ENCODE data around the gene CCDC8. TPM values are rescaled to one million over a fixed set of nuclear protein-coding genes. Genes with fewer than 3 reads are reported as not detected.

The CCDC8 gene
- total RNA-seq, 1 experiment from 2014 or later: 0.18 TPM

- intact Hi-C loops (cut with micrococcal nuclease; ENCODE audit: unreplicated experiment): no loop called here
- no peaks in the 10 kb centered on the region for H3K36me3 ChIP-seq (ENCODE audit: control insufficient read depth, insufficient read depth, low read length)
- no TSS peak for BruUV-seq (replicated peaks)
- no peak overlapping the region for H3K4me3 Mint-ChIP-seq (ENCODE audit: unreplicated experiment)
- H3K4me3 ChIP-seq (ENCODE audit: low read depth, low read length): no peak overlapping the region
- no peak overlapping the region for H3K27ac Mint-ChIP-seq (ENCODE audit: unreplicated experiment)
- no peaks in the 10 kb centered on the region for H3K4me1 ChIP-seq
- CTCF ChIA-PET: no interaction called here
- peaks cover 11% of the 10 kb centered on the region for H3K9me3 Mint-ChIP-seq (ENCODE audit: unreplicated experiment)
- peaks cover 13% of the 10 kb centered on the region for H3K9me3 ChIP-seq
- no peak for TF ChIP-seq CTCF (IDR thresholded peaks at IDR 0.05; ENCODE audit: insufficient read depth in 1 of 2, low read depth in 1 of 2, low read length in 1 of 2, severe bottlenecking in 1 of 2, unreplicated experiment in 1 of 2)
- POLR2A ChIA-PET: no interaction called here
- no peaks in the 10 kb centered on the region for H3K4me1 Mint-ChIP-seq (ENCODE audit: low read depth, unreplicated experiment)
- DNase-seq: no peak
- peaks cover 5% of the 10 kb centered on the region for H3K27me3 Mint-ChIP-seq (ENCODE audit: insufficient read depth, unreplicated experiment)
- no peaks in the 10 kb centered on the region for H3K36me3 Mint-ChIP-seq (ENCODE audit: insufficient read depth, unreplicated experiment)
- no peaks in the 10 kb centered on the region for H3K27me3 ChIP-seq (replicated peaks; ENCODE audit: control insufficient read depth, insufficient read depth, low read length)
These were observed 37.4 kb upstream of the CCDC8 start for GRCh38 chr19:46450737-46451136.

DNA sequence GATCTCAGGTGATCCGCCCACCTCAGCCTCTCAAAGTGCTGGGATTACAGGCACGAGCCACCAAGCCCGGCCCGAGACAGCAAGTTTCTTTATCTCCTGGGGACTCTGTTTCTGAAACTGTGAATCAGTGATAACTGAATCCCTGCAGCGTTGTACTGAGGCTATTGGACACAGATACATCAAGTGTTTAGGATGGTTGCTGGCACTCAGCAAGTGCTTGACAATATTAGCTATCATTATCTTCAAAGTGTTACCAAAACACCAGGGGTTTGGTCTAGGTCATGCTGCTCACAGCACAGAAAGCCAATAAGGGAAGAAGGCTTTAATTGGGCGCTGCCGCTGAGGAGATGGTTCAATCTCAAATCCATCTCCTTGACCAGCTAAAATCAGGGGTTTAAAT lies 35.9 kb upstream of the CCDC8 start:
- Histone ChIP-seq H3K36me3 (ENCODE audit: control insufficient read depth, insufficient read depth, low read length) (no peaks in the 10 kb centered on the region), H3K27me3 (replicated peaks; ENCODE audit: control insufficient read depth, insufficient read depth, low read length) (no peaks in the 10 kb centered on the region), H3K4me3 (ENCODE audit: low read depth, low read length) (no peak overlapping the region), H3K9me3 (peaks cover 13% of the 10 kb centered on the region), H3K4me1 (no peaks in the 10 kb centered on the region)
- ChIA-PET POLR2A (no interaction called here), CTCF (no interaction called here)
- H3K9me3 Mint-ChIP-seq (ENCODE audit: unreplicated experiment): peaks cover 11% of the 10 kb centered on the region
- intact Hi-C loops (cut with micrococcal nuclease; ENCODE audit: unreplicated experiment): no loop called here
- H3K36me3 Mint-ChIP-seq (ENCODE audit: insufficient read depth, unreplicated experiment): no peaks in the 10 kb centered on the region
- peaks cover 3% of the 10 kb centered on the region for H3K27me3 Mint-ChIP-seq (ENCODE audit: insufficient read depth, unreplicated experiment)
- TF ChIP-seq CTCF (IDR thresholded peaks at IDR 0.05; ENCODE audit: insufficient read depth in 1 of 2, low read depth in 1 of 2, low read length in 1 of 2, severe bottlenecking in 1 of 2, unreplicated experiment in 1 of 2): no peak
- DNase-seq: no peak
- no peak overlapping the region for H3K4me3 Mint-ChIP-seq (ENCODE audit: unreplicated experiment)
- no peaks in the 10 kb centered on the region for H3K4me1 Mint-ChIP-seq (ENCODE audit: low read depth, unreplicated experiment)
- no TSS peak for BruUV-seq (replicated peaks)
- H3K27ac Mint-ChIP-seq (ENCODE audit: unreplicated experiment): no peak overlapping the region

DNA sequence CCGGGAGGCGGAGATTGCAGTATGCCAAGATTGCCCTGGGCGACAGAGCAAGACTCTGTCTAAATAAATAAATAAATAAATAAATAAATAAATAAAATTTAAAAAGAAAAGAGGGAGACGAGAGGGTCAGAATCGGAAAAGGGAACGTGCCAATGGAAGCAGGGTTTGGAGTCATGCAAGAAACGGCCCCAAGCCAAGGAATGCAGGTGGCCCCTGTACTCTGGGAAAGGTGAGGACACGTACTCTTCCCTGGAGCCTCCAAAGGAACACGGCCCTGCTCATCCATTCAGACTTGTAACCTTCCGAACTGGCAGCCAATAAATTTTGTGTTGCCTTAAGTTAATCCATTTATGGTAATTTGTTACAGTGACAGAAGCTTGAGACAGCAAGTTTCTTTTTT lies 35.2 kb upstream of the CCDC8 start:
- TF ChIP-seq CTCF (IDR thresholded peaks at IDR 0.05; ENCODE audit: insufficient read depth in 1 of 2, low read depth in 1 of 2, low read length in 1 of 2, severe bottlenecking in 1 of 2, unreplicated experiment in 1 of 2): no peak
- CTCF ChIA-PET: no interaction called here
- H3K27me3 ChIP-seq (replicated peaks; ENCODE audit: control insufficient read depth, insufficient read depth, low read length): no peaks in the 10 kb centered on the region
- peaks cover 3% of the 10 kb centered on the region for H3K27me3 Mint-ChIP-seq (ENCODE audit: insufficient read depth, unreplicated experiment)
- peaks cover 11% of the 10 kb centered on the region for H3K9me3 Mint-ChIP-seq (ENCODE audit: unreplicated experiment)
- no peak for DNase-seq
- H3K4me3 Mint-ChIP-seq (ENCODE audit: unreplicated experiment): no peak overlapping the region
- no peaks in the 10 kb centered on the region for H3K4me1 Mint-ChIP-seq (ENCODE audit: low read depth, unreplicated experiment)
- H3K9me3 ChIP-seq: peaks cover 13% of the 10 kb centered on the region
- H3K4me1 ChIP-seq: no peaks in the 10 kb centered on the region
- H3K36me3 Mint-ChIP-seq (ENCODE audit: insufficient read depth, unreplicated experiment): no peaks in the 10 kb centered on the region
- no TSS peak for BruUV-seq (replicated peaks)
- no peaks in the 10 kb centered on the region for H3K36me3 ChIP-seq (ENCODE audit: control insufficient read depth, insufficient read depth, low read length)
- no peak overlapping the region for H3K4me3 ChIP-seq (ENCODE audit: low read depth, low read length)
- POLR2A ChIA-PET: no interaction called here
- H3K27ac Mint-ChIP-seq (ENCODE audit: unreplicated experiment): no peak overlapping the region
- intact Hi-C loops (cut with micrococcal nuclease; ENCODE audit: unreplicated experiment): no loop called here

Measured in Caco-2 (cell line).